Calu3 (cell line): ENCODE results near the gene RNFT2. TPM values are rescaled to one million over a fixed set of nuclear protein-coding genes. Genes with fewer than 3 reads are reported as not detected.

Experiments
- BruUV-seq: library from RNA; stranded (reverse); fragments of 400-500 nt; replicated peaks from 2 replicates; lab custom pipeline; 2021; lab: Mats Ljungman, UMichigan
- CTCF ChIA-PET: fragments of 300-600 bp; sonication (Branson Sonifier 250); formaldehyde crosslinking; loops from one replicate; lab custom pipeline; 2022; ENCODE audit warnings: antibody characterized with exemption; lab: Charles Lee
- DNase-seq: peaks from one replicate; pipeline ENCODE4 v3.0.0; 2022
- H3K27ac Mint-ChIP-seq: one replicate; pipeline ENCODE4 v1.8.0; 2022; ENCODE audit warnings: mixed read lengths; ENCODE audit not compliant: unreplicated experiment
- H3K27me3 Mint-ChIP-seq: one replicate; pipeline ENCODE4 v1.8.0; 2022; ENCODE audit warnings: mixed read lengths; ENCODE audit not compliant: unreplicated experiment
- H3K36me3 Mint-ChIP-seq: one replicate; pipeline ENCODE4 v1.8.0; 2022; ENCODE audit warnings: mild to moderate bottlenecking, moderate library complexity, mixed read lengths; ENCODE audit not compliant: insufficient read depth, unreplicated experiment
- H3K4me1 Mint-ChIP-seq: one replicate; pipeline ENCODE4 v1.8.0; 2022; ENCODE audit warnings: mild to moderate bottlenecking, low read depth, mixed read lengths; ENCODE audit not compliant: unreplicated experiment
- H3K4me3 Mint-ChIP-seq: one replicate; pipeline ENCODE4 v1.8.0; 2022; ENCODE audit warnings: mild to moderate bottlenecking, low read depth, moderate library complexity, mixed read lengths; ENCODE audit not compliant: unreplicated experiment
- H3K9me3 Mint-ChIP-seq: one replicate; pipeline ENCODE4 v1.8.0; 2022; ENCODE audit warnings: low read depth, mixed read lengths; ENCODE audit not compliant: unreplicated experiment
- intact Hi-C: fragments of 100-400 bp; cut with micrococcal nuclease; formaldehyde crosslinking; loops from one replicate; pipeline ENCODE4 v1.10.0; 2022; ENCODE audit not compliant: unreplicated experiment
- total RNA-seq: library from RNA; stranded (reverse); gene quantifications from 2 replicates; pipeline ENCODE4 v1.2.3, GENCODE V29; 2022
- TF ChIP-seq, protein P1 (sequence below): fragments of 200-600 bp; IDR thresholded peaks from one replicate; pipeline ENCODE4 v1.8.0; 2022; ENCODE audit warnings: antibody characterized with exemption; ENCODE audit not compliant: unreplicated experiment

The RNFT2 gene
- total RNA-seq, 1 experiment from 2014 or later: 32.0 TPM

DNA sequence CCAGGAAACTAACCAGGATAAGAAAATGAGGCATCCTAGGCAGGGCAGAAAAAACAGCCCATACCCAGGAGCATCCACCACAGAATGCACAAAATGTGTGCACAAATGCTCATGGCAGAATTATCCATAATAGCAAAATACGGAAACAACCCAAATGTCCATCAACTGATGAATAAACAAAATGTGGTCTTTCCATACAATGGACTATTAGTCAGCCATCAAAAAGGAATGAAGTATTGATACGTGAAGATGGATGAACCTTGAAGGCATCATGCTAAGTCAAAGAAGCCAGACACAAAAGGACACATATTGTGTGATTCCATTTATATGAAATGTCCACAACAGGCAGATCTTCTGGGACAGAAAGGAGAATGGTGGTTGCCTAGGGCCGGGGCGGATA, 124.1 kb downstream of the RNFT2 start:
- no peaks in the 10 kb centered on the region for H3K9me3 Mint-ChIP-seq
- peaks cover 62% of the 10 kb centered on the region for H3K27me3 Mint-ChIP-seq
- CTCF ChIA-PET: no interaction called here
- TF ChIP-seq, protein P1, sequence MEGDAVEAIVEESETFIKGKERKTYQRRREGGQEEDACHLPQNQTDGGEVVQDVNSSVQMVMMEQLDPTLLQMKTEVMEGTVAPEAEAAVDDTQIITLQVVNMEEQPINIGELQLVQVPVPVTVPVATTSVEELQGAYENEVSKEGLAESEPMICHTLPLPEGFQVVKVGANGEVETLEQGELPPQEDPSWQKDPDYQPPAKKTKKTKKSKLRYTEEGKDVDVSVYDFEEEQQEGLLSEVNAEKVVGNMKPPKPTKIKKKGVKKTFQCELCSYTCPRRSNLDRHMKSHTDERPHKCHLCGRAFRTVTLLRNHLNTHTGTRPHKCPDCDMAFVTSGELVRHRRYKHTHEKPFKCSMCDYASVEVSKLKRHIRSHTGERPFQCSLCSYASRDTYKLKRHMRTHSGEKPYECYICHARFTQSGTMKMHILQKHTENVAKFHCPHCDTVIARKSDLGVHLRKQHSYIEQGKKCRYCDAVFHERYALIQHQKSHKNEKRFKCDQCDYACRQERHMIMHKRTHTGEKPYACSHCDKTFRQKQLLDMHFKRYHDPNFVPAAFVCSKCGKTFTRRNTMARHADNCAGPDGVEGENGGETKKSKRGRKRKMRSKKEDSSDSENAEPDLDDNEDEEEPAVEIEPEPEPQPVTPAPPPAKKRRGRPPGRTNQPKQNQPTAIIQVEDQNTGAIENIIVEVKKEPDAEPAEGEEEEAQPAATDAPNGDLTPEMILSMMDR: no peak
- H3K27ac Mint-ChIP-seq: no peak overlapping the region
- no peaks in the 10 kb centered on the region for H3K36me3 Mint-ChIP-seq
- intact Hi-C loops: no loop called here
- no peak for DNase-seq
- H3K4me3 Mint-ChIP-seq: no peak overlapping the region
- peaks cover 17% of the 10 kb centered on the region for H3K4me1 Mint-ChIP-seq
- no TSS peak for BruUV-seq

GRCh38 chr12:116863275-116863767, 125.2 kb downstream of the RNFT2 start:
- CTCF ChIA-PET: no interaction called here
- Mint-ChIP-seq H3K27ac (no peak overlapping the region), H3K4me3 (no peak overlapping the region), H3K9me3 (no peaks in the 10 kb centered on the region), H3K36me3 (no peaks in the 10 kb centered on the region), H3K27me3 (peaks cover 59% of the 10 kb centered on the region), H3K4me1 (peaks cover 17% of the 10 kb centered on the region)
- intact Hi-C loops: no loop called here
- DNase-seq: no peak
- TF ChIP-seq, protein P1: peak; percentile 75
- BruUV-seq: no TSS peak

DNA sequence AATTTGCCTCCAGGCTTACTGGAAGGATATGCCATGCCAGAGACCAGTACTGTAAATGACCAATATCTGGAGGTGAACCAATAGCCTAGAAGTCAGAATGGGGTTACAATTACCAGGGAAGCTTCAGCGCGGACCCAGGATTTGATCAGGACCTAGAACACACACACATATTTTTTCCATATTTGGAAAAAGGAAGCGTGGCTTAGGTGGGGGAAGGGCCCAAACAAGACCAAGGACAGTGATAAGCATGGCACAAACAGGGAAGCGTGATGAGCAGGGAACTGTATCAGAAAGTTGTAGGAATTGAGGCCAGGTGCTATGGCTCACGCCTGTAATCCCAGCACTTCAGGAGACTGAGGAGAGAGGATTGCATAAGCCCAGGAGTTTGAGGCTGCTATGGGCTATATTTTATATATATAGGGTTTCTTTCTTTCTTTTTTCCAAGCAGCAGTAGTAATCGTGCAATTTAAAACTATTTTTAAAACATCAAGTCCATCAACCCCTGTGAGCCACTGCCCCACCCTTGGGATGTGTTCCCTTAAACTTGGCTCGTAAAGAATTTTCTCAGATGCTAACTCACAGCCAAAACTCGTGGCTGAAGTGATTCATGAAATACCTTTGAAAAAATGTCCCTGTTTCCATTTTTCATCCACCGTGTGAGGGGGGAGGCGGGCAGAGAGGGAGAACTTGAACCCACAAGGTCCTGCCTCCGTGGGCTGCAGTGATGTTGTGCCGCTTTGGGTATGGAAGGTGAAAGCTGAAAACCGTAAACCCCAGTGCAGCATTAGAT, 126.5 kb downstream of the RNFT2 start:
- TF ChIP-seq, protein P1: no peak
- no peak overlapping the region for H3K27ac Mint-ChIP-seq
- no peaks in the 10 kb centered on the region for H3K9me3 Mint-ChIP-seq
- peaks cover 17% of the 10 kb centered on the region for H3K4me1 Mint-ChIP-seq
- CTCF ChIA-PET: no interaction called here
- intact Hi-C loops: no loop called here
- no peaks in the 10 kb centered on the region for H3K36me3 Mint-ChIP-seq
- no TSS peak for BruUV-seq
- no peak for DNase-seq
- H3K4me3 Mint-ChIP-seq: no peak overlapping the region
- H3K27me3 Mint-ChIP-seq: peaks cover 56% of the 10 kb centered on the region

DNA sequence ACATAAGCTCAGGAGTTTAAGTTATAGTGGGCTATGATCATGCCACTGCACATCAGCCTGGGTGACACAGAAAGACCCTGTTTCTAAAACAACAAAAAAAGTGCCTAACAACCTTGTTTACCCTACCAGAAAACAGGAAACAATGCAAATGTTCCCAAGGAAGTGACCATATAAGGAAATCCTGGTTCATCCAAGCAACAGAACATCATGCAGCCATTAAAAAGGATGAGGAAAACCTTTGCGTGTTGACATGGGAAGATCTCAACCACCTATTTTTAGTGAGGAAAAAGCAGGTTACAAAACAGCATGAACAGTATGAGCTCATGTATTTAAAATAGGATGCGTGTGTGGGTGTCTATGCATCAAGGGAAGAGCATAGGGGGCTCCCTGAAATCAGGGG, 129.4 kb downstream of the RNFT2 start:
- Mint-ChIP-seq H3K4me1 (peaks cover 8% of the 10 kb centered on the region), H3K9me3 (no peaks in the 10 kb centered on the region), H3K27me3 (peaks cover 44% of the 10 kb centered on the region), H3K4me3 (no peak overlapping the region), H3K36me3 (no peaks in the 10 kb centered on the region), H3K27ac (no peak overlapping the region)
- CTCF ChIA-PET: no interaction called here
- intact Hi-C loops: no loop called here
- no TSS peak for BruUV-seq
- DNase-seq: no peak
- TF ChIP-seq, protein P1: no peak
